T-helper 1 cell treated with Interleukin-12 subunit alpha and Interleukin-12 subunit beta and Interleukin-4 antibody, amounts not matched to agents 30 μg/mL and 1 μg/mL, for 36 hours (primary cell): ENCODE data around the gene GOLGA1.

Experiments used
- H3K27ac Mint-ChIP-seq: one replicate; pipeline ENCODE4 v1.8.0; 2021; ENCODE audit warnings: mild to moderate bottlenecking, mixed read lengths
- H3K27me3 Mint-ChIP-seq: one replicate; pipeline ENCODE4 v1.8.0; 2021; ENCODE audit warnings: low read depth, mixed read lengths
- H3K36me3 Mint-ChIP-seq: one replicate; pipeline ENCODE4 v1.8.0; 2021; ENCODE audit warnings: low read depth, mixed read lengths
- H3K4me1 Mint-ChIP-seq: one replicate; pipeline ENCODE4 v1.8.0; 2021; ENCODE audit warnings: low read depth, mixed read lengths
- H3K4me3 Mint-ChIP-seq: one replicate; pipeline ENCODE4 v1.8.0; 2021; ENCODE audit warnings: mild to moderate bottlenecking, moderate library complexity, mixed read lengths
- H3K9me3 Mint-ChIP-seq: one replicate; pipeline ENCODE4 v1.8.0; 2021; ENCODE audit warnings: mixed read lengths

Gene GOLGA1

GRCh38 chr9:124831642-124832364 lies 109.1 kb downstream of the GOLGA1 start:
- Mint-ChIP-seq H3K27me3 (peaks cover 3% of the 10 kb centered on the region), H3K9me3 (no peaks in the 10 kb centered on the region), H3K4me1 (no peaks in the 10 kb centered on the region), H3K36me3 (no peaks in the 10 kb centered on the region), H3K27ac (no peak overlapping the region), H3K4me3 (no peak overlapping the region)

DNA sequence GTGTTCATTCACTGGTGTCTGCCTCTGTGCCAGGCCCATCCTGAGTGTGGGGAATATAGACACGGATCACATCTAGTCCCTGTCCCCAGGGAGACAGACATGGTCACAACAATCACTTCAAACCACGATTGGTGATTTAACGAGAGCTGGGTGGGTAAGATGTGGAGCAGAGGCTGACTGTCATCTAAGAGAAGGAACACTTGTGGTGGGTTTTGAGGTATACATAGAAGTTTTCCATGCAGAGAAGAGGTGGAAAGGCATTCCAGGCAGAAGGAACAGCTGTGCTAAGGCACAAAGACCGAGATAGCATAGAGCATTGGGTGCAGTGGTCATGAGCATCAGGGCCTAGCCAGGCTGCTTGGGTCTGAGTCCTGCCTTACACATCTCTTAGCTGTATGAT lies 110.3 kb downstream of the GOLGA1 start:
- Mint-ChIP-seq H3K4me1 (no peaks in the 10 kb centered on the region), H3K36me3 (no peaks in the 10 kb centered on the region), H3K27me3 (peaks cover under 1% of the 10 kb centered on the region), H3K27ac (no peak overlapping the region), H3K4me3 (no peak overlapping the region), H3K9me3 (no peaks in the 10 kb centered on the region)

- Mint-ChIP-seq H3K36me3 (no peaks in the 10 kb centered on the region), H3K27me3 (no peaks in the 10 kb centered on the region), H3K9me3 (no peaks in the 10 kb centered on the region), H3K4me3 (no peak overlapping the region), H3K4me1 (no peaks in the 10 kb centered on the region), H3K27ac (no peak overlapping the region)
Measured at GRCh38 chr9:124829334-124829669, 111.6 kb downstream of the GOLGA1 start.

GRCh38 chr9:124828489-124829333 lies 112.2 kb downstream of the GOLGA1 start:
- Mint-ChIP-seq H3K36me3 (no peaks in the 10 kb centered on the region), H3K9me3 (no peaks in the 10 kb centered on the region), H3K4me3 (no peak overlapping the region), H3K4me1 (no peaks in the 10 kb centered on the region), H3K27ac (no peak overlapping the region), H3K27me3 (no peaks in the 10 kb centered on the region)
